HG03460 (cell line): ENCODE measurements around the gene APOL1.
"Not testable (repeated sequence)": the region's sequence is repeated elsewhere in the genome, so short reads cannot be mapped to it uniquely, and the experiment has no call there.

ENCODE experiments used
- ATAC-seq: cut with Tn5 transposase; IDR thresholded peaks from one replicate; pipeline ENCODE4 v1.9.1; 2021; ENCODE audit not compliant: unreplicated experiment

APOL1 gene

DNA sequence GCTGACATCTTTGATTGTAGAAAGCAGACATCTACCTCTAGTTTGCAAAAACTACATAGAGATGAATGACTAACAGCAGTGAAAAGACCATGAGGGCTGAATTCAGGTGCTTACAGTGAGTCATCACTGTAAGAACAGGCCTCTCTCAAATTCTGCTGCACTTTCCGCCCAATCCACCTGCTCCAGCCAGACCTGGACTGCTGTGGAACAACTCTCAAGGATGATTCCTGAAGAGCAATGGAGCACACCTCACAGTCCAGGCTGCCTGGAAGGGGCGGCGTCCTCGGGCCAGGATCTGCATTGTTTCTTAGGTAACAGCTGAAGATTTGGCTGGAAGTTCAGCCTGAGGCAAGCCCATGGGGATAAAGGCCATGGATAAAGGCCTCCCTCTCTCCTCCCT is 28.7 kb upstream of the APOL1 start:
- no peak for ATAC-seq

- ATAC-seq, result no peak
These were observed 27.5 kb upstream of the APOL1 start for GRCh38 chr22:36225333-36225922.

- no peak for ATAC-seq
These were observed 26.7 kb upstream of the APOL1 start for GRCh38 chr22:36226189-36226588.

DNA sequence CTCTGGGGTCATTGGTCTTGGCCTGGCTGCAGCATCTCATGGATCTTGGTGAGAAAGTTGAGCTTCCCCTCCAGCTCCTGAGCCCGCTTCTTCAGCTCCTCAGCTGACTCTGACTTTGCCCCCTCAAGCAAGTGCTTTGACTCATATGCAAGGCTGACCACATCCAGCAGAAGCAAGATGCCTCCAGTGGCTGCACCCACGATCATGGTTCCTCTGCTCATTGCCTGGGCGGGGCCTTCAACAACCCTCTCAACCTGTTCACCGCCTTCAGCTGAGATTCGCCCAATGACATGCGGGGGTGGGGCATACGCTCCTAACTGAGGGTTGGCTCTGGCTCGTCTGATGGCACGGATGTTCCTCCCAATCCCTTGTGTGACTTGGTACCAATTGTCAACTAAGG is 25.5 kb upstream of the APOL1 start:
- no peak for ATAC-seq

DNA sequence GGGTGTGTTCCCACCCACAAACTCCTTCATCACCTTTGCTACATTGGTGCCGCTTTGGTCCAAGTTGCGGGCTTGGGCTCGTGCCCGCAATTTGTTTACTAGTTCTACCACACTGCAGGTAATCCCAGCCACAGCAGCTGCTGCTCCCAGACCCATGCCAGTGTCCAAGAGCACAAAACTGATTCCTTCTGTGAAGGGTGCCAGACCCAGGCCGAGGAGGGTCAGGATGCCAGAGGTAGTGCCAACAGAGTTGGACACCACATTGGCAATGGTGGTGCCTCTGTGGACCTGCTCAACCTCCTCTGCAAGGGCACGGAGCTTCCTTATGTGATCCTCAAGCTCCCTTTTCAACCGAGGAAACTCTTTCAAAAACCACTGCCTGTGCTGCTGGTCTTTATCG is 25.1 kb upstream of the APOL1 start:
- no peak for ATAC-seq

- not testable (repeated sequence) for ATAC-seq
These were observed 24.6 kb upstream of the APOL1 start for GRCh38 chr22:36228369-36228768.

GRCh38 chr22:36228944-36229343 is 24.0 kb upstream of the APOL1 start:
- ATAC-seq, result no peak

- ATAC-seq, result not testable (repeated sequence)
These were observed 23.3 kb upstream of the APOL1 start for GRCh38 chr22:36229649-36230048.

GRCh38 chr22:36231051-36231450 is 21.9 kb upstream of the APOL1 start:
- ATAC-seq, result not testable (repeated sequence)

- ATAC-seq, result no peak
These were observed 20.1 kb upstream of the APOL1 start for GRCh38 chr22:36232715-36233401.

GRCh38 chr22:36233796-36234195 is 19.1 kb upstream of the APOL1 start:
- ATAC-seq, result no peak

GRCh38 chr22:36234213-36234612 is 18.7 kb upstream of the APOL1 start:
- no peak for ATAC-seq

GRCh38 chr22:36234919-36235318 is 18.0 kb upstream of the APOL1 start:
- ATAC-seq, result no peak

DNA sequence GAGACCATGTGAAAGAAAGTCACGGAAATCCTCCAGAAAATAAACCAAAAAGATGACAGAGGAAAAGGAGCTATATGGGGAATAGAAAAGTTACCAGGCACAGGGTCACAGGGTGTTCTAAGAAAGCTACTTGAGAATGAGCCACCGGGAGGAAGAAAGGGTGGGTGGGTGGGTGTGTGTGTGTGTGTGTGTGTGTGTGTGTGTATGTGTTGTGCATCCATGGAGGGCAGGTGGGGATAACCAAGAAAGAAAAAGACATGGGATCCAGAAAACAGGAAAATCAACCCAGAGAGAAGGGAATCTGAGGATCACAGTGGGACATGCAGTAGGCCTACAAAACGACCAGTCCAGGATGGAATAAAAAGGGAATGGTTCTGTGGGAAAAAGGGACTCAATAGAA is 17.3 kb upstream of the APOL1 start:
- ATAC-seq, result no peak

- no peak for ATAC-seq
These were observed 16.3 kb upstream of the APOL1 start for GRCh38 chr22:36236388-36237319.

DNA sequence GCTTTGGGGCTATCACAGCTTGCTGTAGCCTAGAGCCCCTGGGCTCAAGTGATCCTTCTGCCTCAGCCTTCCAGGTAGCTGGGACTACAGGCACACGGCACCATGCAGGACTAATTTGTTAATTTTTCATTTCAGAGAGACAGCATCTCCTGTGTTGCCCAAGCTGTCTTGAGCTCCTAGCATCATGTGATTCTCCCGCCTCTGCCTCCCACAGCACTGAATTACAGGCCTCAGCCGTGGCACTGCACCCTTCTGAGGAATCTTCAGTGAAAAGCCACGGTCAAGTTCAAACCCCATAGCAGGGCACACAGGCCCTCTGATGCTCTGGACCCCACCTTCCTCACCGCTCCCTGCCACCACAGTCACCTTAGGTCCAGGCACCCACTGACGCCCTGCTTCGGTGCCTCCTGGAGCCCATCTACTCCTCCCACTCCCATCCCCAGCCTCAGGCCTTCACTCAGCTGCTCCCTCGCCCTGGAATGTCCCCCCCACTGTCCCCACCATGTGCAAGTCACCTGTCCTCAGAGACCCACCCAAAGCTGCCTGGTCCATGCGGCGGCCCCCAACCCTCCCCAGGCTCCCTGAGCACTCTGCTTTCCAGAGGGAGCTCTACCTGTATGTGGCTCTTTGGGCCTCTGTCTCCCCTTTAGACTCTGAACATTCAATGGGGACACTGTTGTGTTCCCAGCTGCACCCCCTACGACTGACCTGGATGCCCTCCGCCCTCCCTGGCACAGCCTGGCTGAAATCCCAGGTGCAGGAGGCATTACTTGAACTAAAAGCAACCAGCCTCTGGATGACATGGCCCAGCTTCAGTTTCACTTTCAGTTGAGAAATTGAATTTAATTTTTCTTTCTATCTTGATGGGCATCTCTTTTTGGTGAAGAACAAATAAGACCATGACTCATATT is 15.2 kb upstream of the APOL1 start:
- ATAC-seq, result no peak

GRCh38 chr22:36238373-36239149 is 14.4 kb upstream of the APOL1 start:
- ATAC-seq, result no peak

- no peak for ATAC-seq
These were observed 13.9 kb upstream of the APOL1 start for GRCh38 chr22:36239150-36239400.

DNA sequence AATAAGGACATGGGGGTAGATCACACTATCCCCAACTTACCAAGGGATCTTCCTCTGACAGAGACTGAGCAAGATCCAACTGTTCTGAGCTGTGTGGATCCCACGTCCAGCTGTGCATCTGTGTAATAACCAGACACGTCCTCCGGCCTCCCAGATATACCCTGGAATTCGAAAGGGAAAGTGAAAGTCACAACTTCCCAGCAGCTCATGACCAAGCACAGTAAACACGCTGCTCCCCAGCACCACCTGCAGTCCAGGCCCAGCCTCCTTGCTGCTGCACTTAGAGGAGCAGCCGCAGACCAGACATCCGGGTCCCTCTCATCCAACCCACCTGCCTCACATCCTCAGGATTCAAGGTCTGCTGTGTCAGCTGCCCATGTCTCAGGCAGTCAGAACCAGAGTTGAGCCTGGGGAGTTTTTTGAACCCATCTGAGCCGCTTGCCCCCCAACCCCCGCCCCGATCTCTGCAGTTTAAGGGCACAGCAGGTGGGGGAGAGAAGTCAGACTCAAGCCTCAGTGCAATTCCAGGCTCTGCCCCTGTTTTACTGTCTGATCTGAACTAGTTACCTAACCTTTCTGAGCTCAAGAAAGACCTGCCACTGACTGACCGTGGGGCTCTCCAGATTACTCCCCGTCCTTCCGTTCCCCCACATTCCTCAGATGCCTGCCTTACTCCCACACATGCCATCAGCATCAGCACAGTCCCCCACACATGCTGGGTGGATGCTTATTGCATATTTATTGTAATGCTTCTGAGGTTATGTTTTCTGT is 13.3 kb upstream of the APOL1 start, which contains the start of gene APOL2:
Gene APOL2, minus strand, starts transcription at position 127 of the 771 bp plus-strand sequence. CDS start 6,365 bp downstream, outside the sequence.
- ATAC-seq, result peak; percentile 80
